Measurements from ENCODE around the gene ATG7. TPM values are rescaled to one million over a fixed set of nuclear protein-coding genes. Genes with fewer than 3 reads are reported as not detected.
A peak's percentile ranks its signal among the peaks of the same experiment; 100 is the strongest.

The ATG7 gene
- total and polyA plus RNA-seq, 9 donors, result 10.2 to 54.5 (median 37.4) TPM

DNA sequence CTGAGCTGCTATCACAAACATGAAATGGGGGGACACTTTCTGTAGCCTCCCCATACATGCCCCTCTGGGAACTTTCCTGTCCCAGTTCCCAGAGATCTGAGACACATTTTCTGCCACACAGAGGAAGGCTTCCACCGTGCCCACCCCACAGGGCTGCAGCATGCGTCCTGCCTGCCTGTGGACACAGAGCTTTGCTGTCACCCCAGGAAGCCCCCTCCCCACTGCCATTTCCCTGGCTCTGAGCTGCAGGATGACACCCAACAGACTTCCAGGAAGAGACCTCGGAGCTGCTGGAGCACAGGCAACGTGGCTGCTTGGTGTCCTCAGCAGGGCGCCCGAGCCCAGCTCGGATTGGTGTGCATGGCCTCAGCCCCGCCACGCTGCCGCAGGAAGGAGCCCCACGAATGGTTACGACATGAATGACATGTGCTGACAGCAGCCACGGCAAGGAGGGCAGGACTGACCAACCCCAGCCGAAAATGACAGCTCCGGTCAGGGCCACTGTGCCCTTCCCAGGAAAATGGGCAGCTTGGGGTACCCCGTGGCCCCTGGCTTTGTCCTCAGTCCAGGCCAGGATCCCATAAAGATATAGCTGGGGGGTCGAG lies 290.2 kb downstream of the ATG7 start:
- Histone ChIP-seq H3K36me3 (no peaks in the 10 kb centered on the region), H3K27me3 (no peaks in the 10 kb centered on the region), H3K9me3 (no peaks in the 10 kb centered on the region), H3K4me1 (ENCODE audit: insufficient read depth) (peaks cover 25% of the 10 kb centered on the region), H3K27ac (peak overlapping the region; percentile 49 to 54), H3K4me3 (no peak overlapping the region)
- DNase-seq, result peak in 1 of 5 donors; percentile 34
- TF ChIP-seq, protein P1, sequence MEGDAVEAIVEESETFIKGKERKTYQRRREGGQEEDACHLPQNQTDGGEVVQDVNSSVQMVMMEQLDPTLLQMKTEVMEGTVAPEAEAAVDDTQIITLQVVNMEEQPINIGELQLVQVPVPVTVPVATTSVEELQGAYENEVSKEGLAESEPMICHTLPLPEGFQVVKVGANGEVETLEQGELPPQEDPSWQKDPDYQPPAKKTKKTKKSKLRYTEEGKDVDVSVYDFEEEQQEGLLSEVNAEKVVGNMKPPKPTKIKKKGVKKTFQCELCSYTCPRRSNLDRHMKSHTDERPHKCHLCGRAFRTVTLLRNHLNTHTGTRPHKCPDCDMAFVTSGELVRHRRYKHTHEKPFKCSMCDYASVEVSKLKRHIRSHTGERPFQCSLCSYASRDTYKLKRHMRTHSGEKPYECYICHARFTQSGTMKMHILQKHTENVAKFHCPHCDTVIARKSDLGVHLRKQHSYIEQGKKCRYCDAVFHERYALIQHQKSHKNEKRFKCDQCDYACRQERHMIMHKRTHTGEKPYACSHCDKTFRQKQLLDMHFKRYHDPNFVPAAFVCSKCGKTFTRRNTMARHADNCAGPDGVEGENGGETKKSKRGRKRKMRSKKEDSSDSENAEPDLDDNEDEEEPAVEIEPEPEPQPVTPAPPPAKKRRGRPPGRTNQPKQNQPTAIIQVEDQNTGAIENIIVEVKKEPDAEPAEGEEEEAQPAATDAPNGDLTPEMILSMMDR (IDR thresholded peaks at IDR 0.05), result no peak
- TF ChIP-seq POLR2A (IDR thresholded peaks at IDR 0.05) (no peak), EP300 (IDR thresholded peaks at IDR 0.05) (no peak)
- intact Hi-C loops (cut with DNase I), result no loop called here
- WGBS, 3 donors, result 84 to 85% (median 85%) methylated on average over 17 of the region's 17 CpGs

DNA sequence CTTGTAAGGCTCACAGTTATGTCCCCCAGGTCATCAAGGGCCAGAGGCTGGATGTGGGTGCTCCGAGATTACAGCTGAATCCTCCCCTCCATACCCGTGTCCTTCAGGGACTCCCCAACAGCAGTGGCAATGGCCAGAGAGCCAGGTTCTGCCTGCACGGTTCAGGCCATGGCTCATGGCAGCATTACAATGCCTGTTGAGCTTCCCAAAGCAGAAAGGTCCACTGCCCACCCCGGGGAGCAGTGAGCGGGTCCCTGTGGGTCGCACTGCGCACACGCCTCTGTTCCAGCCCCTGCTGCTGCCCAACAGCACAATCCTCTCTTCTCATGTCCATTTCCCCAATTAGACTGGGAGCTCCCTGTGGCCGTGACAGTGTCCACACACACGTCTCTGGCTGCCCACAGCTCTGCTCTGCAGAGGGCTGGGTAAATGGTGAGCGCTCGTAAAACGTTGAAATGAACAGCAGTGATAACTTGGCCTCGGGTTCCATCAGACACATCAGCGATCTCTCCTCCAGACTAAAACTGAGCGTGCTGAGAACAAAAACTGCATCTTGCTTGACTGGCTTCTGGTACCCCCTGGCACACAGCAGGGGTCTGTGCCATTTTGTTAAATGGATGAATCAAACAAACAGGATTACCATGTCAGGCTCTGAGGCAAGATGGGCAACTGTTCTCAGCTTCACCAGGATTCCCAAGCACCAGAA lies 291.1 kb downstream of the ATG7 start:
- no peak for DNase-seq
- H3K4me3 ChIP-seq, result no peak overlapping the region
- H3K27me3 ChIP-seq, result no peaks in the 10 kb centered on the region
- H3K9me3 ChIP-seq, result no peaks in the 10 kb centered on the region
- intact Hi-C loops (cut with DNase I), result no loop called here
- peaks cover 30% of the 10 kb centered on the region for H3K4me1 ChIP-seq (ENCODE audit: insufficient read depth)
- no peaks in the 10 kb centered on the region for H3K36me3 ChIP-seq
- TF ChIP-seq EP300 (IDR thresholded peaks at IDR 0.05), result no peak
- TF ChIP-seq, protein P1 (IDR thresholded peaks at IDR 0.05), result no peak
- no peak for TF ChIP-seq POLR2A (IDR thresholded peaks at IDR 0.05)
- H3K27ac ChIP-seq, result no peak overlapping the region
- WGBS, 3 donors, result 83 to 89% (median 88%) methylated on average over 16 of the region's 16 CpGs

DNA sequence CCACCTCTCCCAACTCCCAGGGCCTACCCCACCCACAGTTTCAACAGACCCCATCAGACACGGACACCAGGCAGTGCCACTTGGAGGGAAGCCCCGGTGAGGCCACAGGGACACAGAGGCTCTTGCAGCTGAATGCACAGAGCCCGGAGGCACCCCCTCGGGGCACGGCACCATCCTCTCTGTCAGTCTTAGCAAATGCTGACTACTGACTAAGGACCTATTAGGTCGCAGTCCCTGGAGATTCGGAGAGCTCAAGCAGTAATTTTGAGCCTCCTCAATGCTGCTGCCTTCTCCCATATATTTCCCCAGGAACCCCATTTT lies 291.6 kb downstream of the ATG7 start:
- no peak for DNase-seq

DNA sequence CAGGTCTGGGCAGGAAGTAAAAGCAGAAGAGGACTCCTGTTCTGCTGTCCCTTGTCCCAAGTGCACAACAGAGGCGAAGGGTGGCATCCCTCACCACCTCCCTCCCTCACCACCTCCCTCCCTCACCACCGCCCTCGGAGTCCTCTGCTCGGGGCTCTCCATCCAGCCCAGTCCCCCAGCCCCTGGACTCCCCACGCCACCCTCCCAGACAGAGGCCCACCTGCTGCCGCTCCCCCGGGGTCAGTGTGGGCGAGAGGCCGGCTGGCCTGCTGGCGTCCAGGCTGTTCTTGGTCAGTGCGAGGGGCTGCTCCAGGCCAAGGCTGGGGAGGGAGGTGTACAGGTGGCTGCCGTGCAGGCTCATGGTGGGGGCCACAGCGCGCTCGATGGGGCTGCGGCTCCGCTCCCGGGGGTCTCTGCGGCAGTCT lies 292.4 kb downstream of the ATG7 start:
- WGBS, 3 donors, result 81 to 83% (median 82%) methylated on average over 19 of the region's 19 CpGs
- no peak overlapping the region for H3K27ac ChIP-seq
- peaks cover 32% of the 10 kb centered on the region for H3K4me1 ChIP-seq (ENCODE audit: insufficient read depth)
- intact Hi-C loops (cut with DNase I), result no loop called here
- no peaks in the 10 kb centered on the region for H3K27me3 ChIP-seq
- no peak overlapping the region for H3K4me3 ChIP-seq
- no peaks in the 10 kb centered on the region for H3K9me3 ChIP-seq
- DNase-seq, result peak in 1 of 5 donors; percentile 24
- no peaks in the 10 kb centered on the region for H3K36me3 ChIP-seq
- no peak for TF ChIP-seq EP300 (IDR thresholded peaks at IDR 0.05)
- TF ChIP-seq, protein P1 (IDR thresholded peaks at IDR 0.05), result no peak
- TF ChIP-seq POLR2A (IDR thresholded peaks at IDR 0.05), result no peak

More for the DNA sequence above, 291.6 kb downstream of the ATG7 start:
- H3K4me1 ChIP-seq (ENCODE audit: insufficient read depth), result peaks cover 25% of the 10 kb centered on the region
- H3K4me3 ChIP-seq, result no peak overlapping the region
- no peaks in the 10 kb centered on the region for H3K36me3 ChIP-seq
- no peak overlapping the region for H3K27ac ChIP-seq
- intact Hi-C loops (cut with DNase I), result no loop called here
- no peaks in the 10 kb centered on the region for H3K27me3 ChIP-seq
- TF ChIP-seq POLR2A (IDR thresholded peaks at IDR 0.05), result no peak
- H3K9me3 ChIP-seq, result no peaks in the 10 kb centered on the region
- 90 to 93% (median 92%) methylated on average over 7 of the region's 7 CpGs for WGBS, 3 donors

DNA sequence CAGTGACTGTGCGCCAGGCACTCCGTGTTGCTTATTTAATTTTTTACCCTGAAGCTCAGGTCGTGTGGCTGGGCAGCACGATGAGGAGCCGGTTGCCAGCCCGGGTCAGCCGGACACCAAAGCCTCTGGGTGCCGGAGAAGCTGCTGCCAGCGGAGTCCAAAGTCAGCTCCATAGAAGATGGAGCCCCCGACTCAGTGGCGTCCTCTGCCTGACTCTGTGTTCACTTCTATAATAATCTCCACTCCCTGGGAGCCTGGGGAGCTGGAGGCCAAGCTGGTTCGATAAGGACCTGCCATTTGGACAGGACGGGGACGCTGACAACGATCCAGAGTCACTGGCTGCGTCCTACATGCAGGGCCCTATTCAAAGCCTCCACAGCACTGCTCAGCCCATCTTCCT lies 292.9 kb downstream of the ATG7 start:
- Histone ChIP-seq H3K4me1 (ENCODE audit: insufficient read depth) (peaks cover 31% of the 10 kb centered on the region), H3K4me3 (no peak overlapping the region), H3K27me3 (no peaks in the 10 kb centered on the region), H3K27ac (no peak overlapping the region), H3K9me3 (no peaks in the 10 kb centered on the region), H3K36me3 (no peaks in the 10 kb centered on the region)
- 84 to 88% (median 87%) methylated on average over 16 of the region's 16 CpGs for WGBS, 3 donors
- intact Hi-C loops (cut with DNase I), result no loop called here
- DNase-seq, result peak in 2 of 5 donors; percentile 22 to 34
- TF ChIP-seq POLR2A (IDR thresholded peaks at IDR 0.05) (no peak), EP300 (IDR thresholded peaks at IDR 0.05) (no peak)
- TF ChIP-seq, protein P1 (IDR thresholded peaks at IDR 0.05), result no peak
